HG02938 (cell line): ENCODE measurements around the gene ALDH4A1.

Source experiments
- ATAC-seq: cut with Tn5 transposase; IDR thresholded peaks from one replicate; pipeline ENCODE4 v1.9.1; 2021; ENCODE audit warnings: mild to moderate bottlenecking, moderate library complexity; ENCODE audit not compliant: unreplicated experiment

The ALDH4A1 gene

GRCh38 chr1:18902523-18903290 is at the start of gene ALDH4A1:
Gene ALDH4A1, minus strand, starts transcription at chr1:18902555. Its CDS starts 32 bp downstream, at chr1:18902523.
- peak; percentile 97 for ATAC-seq

DNA sequence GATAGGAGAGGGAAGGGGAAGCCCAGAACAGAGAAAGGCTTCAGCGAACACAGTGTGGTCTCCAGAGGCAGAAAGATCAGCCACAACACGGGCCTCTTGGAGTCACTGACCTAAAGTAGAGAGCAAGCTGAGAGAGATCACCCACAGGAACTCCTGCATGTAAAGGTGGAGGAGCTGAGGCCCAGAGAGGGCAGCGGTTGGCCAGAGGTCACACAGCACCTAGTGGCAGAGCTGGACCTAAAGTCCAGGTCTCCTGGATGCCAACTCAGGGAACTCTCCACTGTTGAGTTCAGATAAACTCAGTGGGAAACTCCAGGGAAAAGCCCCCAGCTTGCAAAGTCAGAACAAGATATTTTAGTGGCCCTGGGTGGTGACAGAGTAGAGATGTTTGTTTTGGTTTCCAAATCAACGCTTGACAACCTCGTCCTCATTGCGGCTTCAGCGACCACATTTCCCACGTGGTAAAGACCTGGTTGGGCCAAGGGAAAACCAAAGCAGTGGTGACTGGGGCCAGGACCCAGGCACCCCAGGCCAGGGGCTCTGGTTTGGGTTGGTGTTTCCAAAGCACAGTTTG is 49.5 kb upstream of the ALDH4A1 start:
- peak; percentile 47 for ATAC-seq

DNA sequence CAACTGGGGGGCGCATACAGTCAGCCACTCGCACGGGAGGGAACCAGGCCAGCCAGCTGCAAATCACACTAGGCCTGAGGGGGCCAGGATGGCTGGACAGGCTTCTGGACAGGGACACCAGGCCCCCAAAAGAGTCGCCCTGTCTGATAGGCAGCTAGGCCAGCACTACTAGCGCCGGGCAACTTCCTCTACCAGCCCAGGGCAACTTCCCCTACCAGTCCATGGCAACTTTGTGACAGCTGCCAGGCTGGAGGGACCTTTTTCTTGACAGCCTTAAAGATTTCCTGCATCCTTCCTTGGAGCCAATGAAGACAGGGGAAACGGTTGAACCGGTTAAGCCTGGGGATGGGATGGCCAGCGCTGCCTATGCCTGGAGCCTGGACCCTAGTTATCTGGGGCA is 49.1 kb upstream of the ALDH4A1 start:
- no peak for ATAC-seq

- ATAC-seq = no peak
Measured at GRCh38 chr1:18950401-18951026, 48.2 kb upstream of the ALDH4A1 start.

DNA sequence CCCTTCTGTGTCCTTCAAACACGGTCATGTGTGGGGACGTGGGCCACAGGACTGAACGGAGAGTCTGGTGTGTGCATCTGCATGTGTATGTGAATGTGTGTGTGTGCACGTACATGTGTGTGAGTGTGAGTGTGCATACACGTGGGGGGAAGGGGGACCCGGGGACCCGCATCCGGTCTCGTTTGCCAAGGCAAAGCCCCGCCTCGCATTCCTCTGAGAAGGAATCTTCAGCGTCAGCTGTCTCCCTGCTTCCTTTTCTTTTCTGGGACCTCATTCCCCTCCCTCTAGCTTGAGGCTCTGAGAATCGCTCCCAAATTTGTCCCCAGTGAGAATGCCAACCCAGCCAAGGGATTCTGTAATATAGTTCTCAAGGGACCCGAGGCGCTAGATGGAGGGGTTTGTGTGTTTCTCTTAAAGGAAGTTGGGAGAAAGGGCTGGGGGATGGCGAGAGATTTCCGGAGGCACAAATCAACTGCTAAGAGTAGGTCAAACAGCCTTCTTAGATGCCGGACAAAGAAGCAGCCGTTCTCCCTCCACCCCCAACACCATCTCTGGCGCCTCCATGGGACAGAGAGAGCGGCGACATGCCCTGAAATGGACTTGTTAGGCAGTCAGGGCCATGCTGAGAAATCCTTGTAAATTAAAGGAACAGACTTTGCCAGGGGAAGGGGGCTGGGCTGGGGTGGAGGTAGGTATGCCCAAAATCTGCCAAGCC is 47.5 kb upstream of the ALDH4A1 start:
- ATAC-seq = no peak

DNA sequence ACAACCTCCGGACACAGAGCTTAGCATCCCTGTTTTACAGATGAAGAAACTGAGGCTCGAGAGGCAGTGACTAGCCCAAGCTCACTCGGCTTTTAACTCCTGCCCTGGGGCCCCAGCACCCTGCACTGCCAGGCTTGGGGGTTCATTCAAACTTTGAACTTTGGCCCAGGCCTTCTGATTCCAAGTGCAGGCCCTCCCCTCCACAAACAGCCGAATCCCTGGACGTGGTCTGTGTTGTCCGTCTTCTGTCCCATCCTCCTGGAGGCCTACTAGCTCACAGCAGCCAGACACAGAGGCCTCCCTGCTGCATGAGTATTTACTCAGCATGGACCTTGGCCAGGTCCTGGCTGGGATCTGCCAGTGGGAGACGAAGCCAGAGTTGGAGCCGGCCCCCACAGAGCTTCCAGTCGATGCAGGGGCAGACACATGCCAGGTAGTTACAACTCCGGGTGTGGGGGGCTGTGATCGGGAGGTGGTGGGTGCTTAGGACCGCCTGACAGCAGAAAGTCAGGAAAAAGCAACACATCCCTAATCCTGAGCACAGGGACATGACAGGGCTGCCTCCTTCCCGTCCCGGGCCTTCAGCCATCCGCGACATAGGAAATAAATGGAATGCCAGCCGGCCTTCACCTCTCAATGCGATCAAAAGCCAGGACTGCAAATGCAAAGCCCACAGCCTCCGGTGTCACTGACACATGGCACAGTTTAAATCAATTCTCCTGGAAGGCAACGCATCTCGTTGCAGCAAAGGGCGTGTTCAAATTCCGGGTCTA is 46.7 kb upstream of the ALDH4A1 start:
- no peak for ATAC-seq

GRCh38 chr1:18948048-18948912 is 45.9 kb upstream of the ALDH4A1 start:
- no peak for ATAC-seq

DNA sequence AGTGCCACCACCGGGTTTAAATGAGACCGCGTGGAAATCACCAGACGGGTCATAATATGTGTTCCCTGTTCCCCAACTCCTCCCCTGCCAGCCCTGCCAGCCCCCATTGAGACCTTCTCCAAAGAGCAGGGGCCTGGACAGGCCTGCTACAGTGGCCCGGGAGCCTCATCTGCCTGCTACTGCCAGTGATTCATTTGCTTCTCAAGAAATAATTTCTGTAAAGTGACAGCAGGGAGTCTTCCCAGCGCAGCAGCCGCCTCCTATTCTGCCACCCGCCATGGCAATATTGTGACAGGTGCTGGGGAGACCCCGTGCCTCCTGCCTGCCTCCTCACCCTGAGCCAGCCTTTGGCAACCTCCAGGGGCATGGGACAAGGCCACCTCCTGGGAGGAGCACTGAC is 45.2 kb upstream of the ALDH4A1 start:
- ATAC-seq = no peak

DNA sequence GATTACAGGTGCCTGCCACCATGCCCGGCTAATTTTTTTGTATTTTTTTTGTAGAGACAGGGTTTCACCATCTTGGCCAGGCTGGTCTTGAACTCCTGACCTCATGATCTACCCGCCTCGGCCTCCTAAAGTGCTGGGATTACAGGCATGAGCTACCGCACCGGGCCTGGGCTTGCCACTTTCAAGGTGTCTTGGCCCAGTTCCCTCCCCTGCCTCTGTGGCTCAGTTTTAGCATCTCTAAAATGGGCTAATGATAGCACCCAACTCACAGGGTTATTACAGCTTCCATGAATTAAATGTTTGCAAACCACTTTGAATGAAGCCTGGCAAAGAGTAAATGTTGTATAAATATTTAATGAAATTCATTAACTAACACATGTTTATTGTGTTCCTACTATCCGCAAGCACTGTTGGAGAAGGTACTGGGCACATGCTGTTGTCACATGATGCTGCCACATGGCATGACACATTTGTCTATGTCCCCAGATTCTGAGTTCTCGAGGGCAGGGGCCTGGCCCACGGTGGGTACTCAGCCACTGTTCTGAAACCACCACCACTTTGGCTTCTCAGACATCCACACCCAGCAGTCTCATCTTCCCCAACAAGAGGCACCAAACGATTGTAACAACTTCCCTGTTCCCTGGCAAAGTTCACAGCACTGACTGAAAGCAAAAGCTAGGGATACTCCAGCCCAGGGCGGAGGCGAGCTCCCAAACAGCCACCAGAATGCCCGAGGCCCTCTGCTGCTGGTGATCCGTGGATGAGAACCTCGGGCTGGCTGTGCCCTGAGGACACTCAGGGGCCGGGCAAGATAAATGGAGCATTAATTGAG is 44.4 kb upstream of the ALDH4A1 start:
- no peak for ATAC-seq

DNA sequence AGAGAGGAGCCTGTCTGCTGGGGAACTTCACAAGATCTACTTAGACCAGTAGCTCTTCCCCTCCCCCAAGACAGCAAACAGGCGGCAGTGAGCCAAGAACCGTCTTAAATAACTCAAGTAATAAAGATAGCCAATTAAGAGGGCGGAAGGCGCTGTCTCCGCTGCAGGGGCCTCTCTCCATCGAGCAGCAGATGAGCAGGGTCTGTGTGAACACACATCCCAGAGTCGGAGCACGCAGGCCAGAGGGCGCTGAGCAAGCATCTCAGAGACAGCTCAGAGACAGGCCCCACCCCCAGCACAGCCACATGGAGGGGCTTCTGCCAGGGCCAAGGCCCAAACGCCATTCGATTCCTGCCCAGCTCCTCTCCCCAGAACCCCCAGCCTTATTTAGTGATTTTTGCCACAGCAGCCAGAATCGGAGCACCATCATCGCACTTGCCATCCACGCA is 43.1 kb upstream of the ALDH4A1 start:
- ATAC-seq = no peak

- no peak for ATAC-seq
Measured at GRCh38 chr1:18944810-18945209, 42.5 kb upstream of the ALDH4A1 start.

GRCh38 chr1:18943914-18944572 is 41.7 kb upstream of the ALDH4A1 start:
- ATAC-seq = no peak

DNA sequence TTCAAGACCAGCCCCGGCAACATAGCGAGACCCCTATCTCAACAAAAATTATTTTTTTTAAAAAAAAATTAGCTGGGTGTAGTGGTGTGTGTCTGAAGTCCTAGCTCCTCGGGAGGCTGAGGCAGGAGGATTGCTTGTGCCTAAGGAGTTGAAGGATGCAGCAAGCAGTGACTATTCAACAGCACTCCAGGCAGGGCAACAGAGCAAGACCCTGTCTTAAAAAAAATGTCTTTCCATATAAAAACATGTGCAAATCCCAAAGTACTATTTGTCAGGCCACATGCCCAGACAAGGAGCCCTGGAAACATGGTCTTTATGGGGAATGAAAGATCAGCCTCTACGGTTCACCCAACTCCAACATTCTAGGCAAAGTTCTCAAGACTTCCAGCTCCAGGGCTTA is 40.8 kb upstream of the ALDH4A1 start:
- no peak for ATAC-seq

- ATAC-seq = no peak
Measured at GRCh38 chr1:18942340-18942739, 40.0 kb upstream of the ALDH4A1 start.

DNA sequence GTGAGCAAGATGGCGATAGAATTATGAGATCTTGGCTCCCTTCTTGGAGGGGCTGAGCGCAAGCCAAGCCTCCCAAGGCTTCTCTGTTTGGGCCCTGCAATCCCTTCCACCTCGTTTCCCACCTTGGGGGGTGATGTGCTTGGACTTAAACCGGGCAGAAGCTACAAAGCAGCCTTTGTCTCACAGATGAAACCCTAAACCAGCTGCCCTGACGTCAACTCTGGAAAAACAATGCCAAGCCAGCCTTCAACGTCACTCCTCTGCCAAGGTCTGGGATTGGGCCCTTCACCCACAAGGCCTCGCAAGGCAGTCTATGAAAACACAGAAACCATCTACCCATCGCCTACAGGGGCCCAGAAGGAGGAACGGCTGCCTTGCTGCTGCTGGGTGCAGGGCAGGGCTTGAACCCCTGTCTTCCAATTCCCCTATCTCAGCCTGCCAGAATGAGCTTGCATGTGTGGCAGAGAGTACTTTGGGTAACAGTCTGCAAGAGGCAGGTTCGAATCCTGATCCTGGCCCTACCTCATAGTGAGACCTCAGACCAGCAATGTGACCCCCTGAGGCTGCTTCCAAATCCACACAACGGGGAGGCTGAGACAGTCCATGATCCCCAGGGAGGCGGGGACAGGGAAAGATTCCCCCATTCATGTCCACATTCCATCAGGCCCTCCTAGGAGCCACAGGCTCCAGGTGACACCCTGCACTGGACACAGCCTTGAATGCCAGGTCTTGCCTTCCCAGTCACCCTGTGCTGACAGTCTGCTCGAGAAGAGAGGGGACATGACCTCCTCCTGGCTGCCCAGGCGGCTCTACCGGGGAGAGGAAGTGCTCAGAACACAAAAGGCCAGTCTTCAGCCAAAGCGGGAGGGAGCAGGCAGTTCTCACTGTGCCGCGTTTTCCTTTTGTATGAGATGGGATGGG is 39.1 kb upstream of the ALDH4A1 start:
- ATAC-seq = no peak

- ATAC-seq = no peak
Measured at GRCh38 chr1:18940303-18941020, 38.1 kb upstream of the ALDH4A1 start.
